BJ (cell line): ENCODE measurements around the gene RNASE8. TPM values are rescaled to one million over a fixed set of nuclear protein-coding genes. Genes with fewer than 3 reads are reported as not detected.

ENCODE experiments used
- CTCF ChIA-PET: fragments of 350-600 bp; formaldehyde crosslinking; extraction: SDS; loops from one replicate; lab custom pipeline; 2021; ENCODE audit warnings: antibody characterized with exemption, inconsistent platforms; lab: Yijun Ruan, JAX
- POLR2A ChIA-PET: fragments of 300-600 bp; sonication (Branson Sonifier 250); formaldehyde crosslinking; extraction: SDS; loops from one replicate; lab custom pipeline; 2021; ENCODE audit warnings: antibody characterized with exemption; lab: Charles Lee
- DNase-seq: peaks from one replicate; pipeline ENCODE4 v3.0.0-alpha.2; 2011; ENCODE audit warnings: low read depth
- H3K27me3 ChIP-seq: 2 replicates; pipeline ENCODE4 v1.6.0; 2011; ENCODE audit warnings: low read length; ENCODE audit not compliant: control insufficient read depth, insufficient read depth
- H3K36me3 ChIP-seq: 2 replicates; pipeline ENCODE4 v1.5.1; 2011; ENCODE audit warnings: low read length; ENCODE audit not compliant: control insufficient read depth, insufficient read depth
- H3K4me3 ChIP-seq: 2 replicates; pipeline ENCODE4 v1.5.1; 2011; ENCODE audit warnings: low read depth, mild to moderate bottlenecking, control low read depth, low read length
- polyA plus RNA-seq: library from polyadenylated mRNA; depleted of rRNA; stranded (reverse); fragments of >200 nt; gene quantifications from 2 replicates; pipeline ENCODE4 v1.2.3, GENCODE V29; 2011
- TF ChIP-seq, protein P1 (sequence below): IDR thresholded peaks from 2 replicates; pipeline ENCODE4 v1.5.1; 2011; ENCODE audit warnings: low read depth, mild to moderate bottlenecking, control low read depth, inconsistent platforms, low read length, moderate library complexity; ENCODE audit not compliant: insufficient read depth

The RNASE8 gene
- polyA plus RNA-seq, 1 experiment = not detected

DNA sequence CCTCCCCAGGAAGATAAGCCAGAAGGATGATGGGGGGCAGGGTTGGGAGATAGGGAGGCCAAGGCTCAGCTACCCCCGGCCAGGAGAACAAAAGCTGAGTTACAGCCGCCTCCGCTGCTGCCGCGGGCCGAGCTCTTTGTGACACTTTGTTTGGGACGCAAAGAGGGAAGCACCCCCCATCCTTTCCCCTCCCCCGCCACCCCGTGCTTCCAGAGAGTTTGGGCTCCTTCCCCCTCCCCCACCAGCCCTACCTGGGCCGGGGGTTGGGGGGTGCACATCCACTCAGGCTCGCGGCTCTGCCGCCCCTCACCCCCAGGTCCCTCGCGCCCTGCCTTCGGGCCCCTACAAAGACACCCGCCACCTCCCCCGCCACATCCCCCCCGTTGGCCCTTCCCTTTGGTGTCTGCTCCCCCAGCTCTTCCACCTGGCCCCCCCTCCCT is 40.0 kb downstream of the RNASE8 start:
- peak overlapping the region; percentile 31 for H3K4me3 ChIP-seq
- no peak for DNase-seq
- CTCF ChIA-PET = interaction anchor here (0.8 to 7.8 kb wide), 8 partner anchors 8 to 83 kb away, joined by 3 to 202 read pairs (median 6); partner anchors contain the start of genes ARHGEF40 and TMEM253
- POLR2A ChIA-PET = interaction anchor here (0.5 to 0.7 kb wide), 2 partner anchors 26 to 137 kb away, joined by 4 to 6 read pairs; no protein-coding TSS in a partner anchor
- TF ChIP-seq, protein P1, sequence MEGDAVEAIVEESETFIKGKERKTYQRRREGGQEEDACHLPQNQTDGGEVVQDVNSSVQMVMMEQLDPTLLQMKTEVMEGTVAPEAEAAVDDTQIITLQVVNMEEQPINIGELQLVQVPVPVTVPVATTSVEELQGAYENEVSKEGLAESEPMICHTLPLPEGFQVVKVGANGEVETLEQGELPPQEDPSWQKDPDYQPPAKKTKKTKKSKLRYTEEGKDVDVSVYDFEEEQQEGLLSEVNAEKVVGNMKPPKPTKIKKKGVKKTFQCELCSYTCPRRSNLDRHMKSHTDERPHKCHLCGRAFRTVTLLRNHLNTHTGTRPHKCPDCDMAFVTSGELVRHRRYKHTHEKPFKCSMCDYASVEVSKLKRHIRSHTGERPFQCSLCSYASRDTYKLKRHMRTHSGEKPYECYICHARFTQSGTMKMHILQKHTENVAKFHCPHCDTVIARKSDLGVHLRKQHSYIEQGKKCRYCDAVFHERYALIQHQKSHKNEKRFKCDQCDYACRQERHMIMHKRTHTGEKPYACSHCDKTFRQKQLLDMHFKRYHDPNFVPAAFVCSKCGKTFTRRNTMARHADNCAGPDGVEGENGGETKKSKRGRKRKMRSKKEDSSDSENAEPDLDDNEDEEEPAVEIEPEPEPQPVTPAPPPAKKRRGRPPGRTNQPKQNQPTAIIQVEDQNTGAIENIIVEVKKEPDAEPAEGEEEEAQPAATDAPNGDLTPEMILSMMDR = no peak
- peaks cover 4% of the 10 kb centered on the region; the same call in 1 of the 2 replicates for H3K36me3 ChIP-seq
- H3K27me3 ChIP-seq = 0 out of 2 replicates have a peak, but pooled peaks cover 1% of the 10 kb centered on the region

DNA sequence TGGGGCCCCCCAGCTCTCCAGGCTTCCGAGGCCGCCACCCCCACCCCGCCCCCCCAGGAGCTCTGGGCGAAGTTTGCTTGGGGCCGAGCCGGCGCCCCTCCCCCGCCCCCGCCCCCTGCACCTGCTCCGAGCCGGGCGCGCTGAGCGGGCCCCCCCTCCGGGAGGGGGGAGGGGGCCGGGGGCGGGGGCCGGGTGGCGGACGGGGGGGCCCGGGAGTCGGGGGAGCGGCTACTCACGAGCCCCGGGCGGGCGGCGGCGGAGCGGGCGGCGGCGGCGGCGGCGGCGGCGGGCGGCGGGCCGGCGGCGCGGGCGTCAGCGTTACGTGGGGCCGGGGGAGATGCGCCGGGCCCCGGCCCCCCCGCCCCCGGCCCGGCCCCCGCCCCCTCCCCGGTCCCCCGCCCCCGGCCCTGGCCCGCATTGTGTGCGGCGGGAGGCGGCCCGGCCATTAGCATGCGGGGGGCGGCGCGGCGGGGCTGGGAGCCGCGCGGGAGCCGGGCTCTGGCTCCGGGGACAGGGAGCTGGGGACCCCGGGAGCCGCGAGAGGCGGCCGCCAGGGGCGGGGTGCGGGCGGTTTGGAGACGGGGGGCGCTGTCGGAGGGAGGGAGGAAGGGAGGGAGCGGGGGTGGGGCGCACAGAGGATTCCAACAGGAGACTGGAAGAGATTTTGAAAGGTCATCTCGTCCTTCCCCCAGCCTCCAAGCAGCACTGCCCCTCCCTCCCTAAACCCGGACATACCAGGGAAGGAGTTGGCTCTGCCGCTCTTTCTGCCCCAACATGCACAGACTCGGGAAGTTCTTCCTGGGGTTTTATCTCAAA is 40.7 kb downstream of the RNASE8 start, which contains the start of gene ZNF219:
Gene ZNF219 (minus strand): TSS at position 580 of the 816 bp plus-strand sequence. CDS start 5,064 bp downstream, outside the sequence.
- POLR2A ChIA-PET = interaction anchor here (0.5 kb wide), 1 partner anchor 27 kb away, joined by 4 read pairs; no protein-coding TSS in a partner anchor
- Histone ChIP-seq H3K36me3 (no peaks in the 10 kb centered on the region), H3K4me3 (peak within 1 kb of the TSS; percentile 46), H3K27me3 (0 out of 2 replicates have a peak, but pooled peaks cover 1% of the 10 kb centered on the region)
- DNase-seq = no peak
- TF ChIP-seq, protein P1 = no peak; the same call in 1 of the 2 replicates
- CTCF ChIA-PET = interaction anchor here (0.9 to 7.8 kb wide), 6 partner anchors 7 to 84 kb away, joined by 3 to 202 read pairs (median 90); partner anchors contain the start of genes ARHGEF40 and TMEM253

DNA sequence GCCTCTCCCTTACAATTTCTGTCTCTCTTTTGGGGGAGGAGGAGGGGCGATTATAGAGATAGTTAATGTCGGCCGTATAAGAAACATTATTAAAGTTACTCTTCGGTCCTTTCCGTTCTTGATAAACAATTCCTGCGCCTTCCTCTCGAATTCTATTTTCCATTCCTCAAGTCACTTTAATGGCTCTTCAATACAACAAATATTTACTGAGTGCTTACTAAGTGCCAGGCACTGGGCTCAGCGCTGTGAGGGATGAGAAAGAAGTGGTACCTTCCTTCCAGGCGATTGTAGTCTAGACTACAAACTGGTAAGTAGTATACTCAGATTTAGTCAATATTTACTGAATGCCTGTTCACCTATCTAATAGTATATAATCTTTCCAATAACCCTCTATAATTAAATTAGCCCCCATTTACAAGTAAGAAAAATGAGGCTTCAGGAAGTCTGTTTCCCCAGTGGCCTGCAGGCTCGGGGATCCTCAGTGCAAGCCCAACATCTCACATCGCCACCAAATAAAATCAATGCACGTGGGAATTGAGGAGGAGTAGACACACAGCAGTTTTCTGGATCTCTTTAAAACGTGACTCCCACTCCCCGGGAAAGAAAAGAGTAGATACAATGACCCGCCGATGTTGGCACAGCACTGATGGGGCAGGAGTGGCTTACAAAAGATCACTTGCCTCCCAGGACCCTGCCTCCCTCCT is 41.4 kb downstream of the RNASE8 start:
- ChIA-PET POLR2A (no interaction called here), CTCF (interaction anchor here (7.8 to 14.7 kb wide), 4 partner anchors 26 to 85 kb away, joined by 100 to 233 read pairs (median 176); partner anchors contain the start of gene ARHGEF40)
- TF ChIP-seq, protein P1 = no peak
- no peak for DNase-seq
- Histone ChIP-seq H3K36me3 (no peaks in the 10 kb centered on the region), H3K4me3 (peak overlapping the region; percentile 46), H3K27me3 (0 out of 2 replicates have a peak, but pooled peaks cover 1% of the 10 kb centered on the region)

DNA sequence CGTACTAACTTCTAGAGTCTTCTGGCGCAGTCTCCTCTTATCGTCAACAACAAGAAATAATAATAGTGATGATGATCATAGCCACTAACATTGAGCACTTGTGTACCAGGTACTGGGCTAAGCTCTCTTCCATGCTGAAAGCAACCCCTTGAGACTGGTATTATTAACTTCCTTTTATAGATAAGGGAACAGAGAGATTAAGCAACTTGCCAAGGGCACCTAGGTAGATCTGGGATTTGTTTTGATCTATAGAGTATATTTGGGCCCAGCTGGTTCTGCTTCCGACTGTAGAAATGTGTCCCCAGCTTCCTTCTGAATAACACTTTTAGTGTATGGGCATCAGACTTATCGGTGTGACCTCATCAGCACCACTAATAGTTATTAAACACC is 42.0 kb downstream of the RNASE8 start:
- 0 out of 2 replicates have a peak, but pooled peaks cover 1% of the 10 kb centered on the region for H3K27me3 ChIP-seq
- no peak for DNase-seq
- TF ChIP-seq, protein P1 = no peak
- ChIA-PET CTCF (interaction anchor here (0.7 to 14.7 kb wide), 4 partner anchors 27 to 129 kb away, joined by 3 to 233 read pairs (median 124); partner anchors contain the start of gene ARHGEF40), POLR2A (no interaction called here)
- H3K4me3 ChIP-seq = peak overlapping the region; percentile 46; the same call in 1 of the 2 replicates
- H3K36me3 ChIP-seq = no peaks in the 10 kb centered on the region
